IPS DF 6.9 (cell line): Measurements from ENCODE around the gene ACOT9.

Experiments
- DNase-seq: peaks from one replicate; pipeline ENCODE4 v3.0.0-alpha.2; 2013; ENCODE audit warnings: low read depth, low spot score
- H3K27ac ChIP-seq: one replicate; pipeline ENCODE4 v1.5.1; 2013; ENCODE audit warnings: low read length, control low read depth
- H3K27me3 ChIP-seq: 2 replicates; pipeline ENCODE4 v1.6.1; 2013; ENCODE audit warnings: mild to moderate bottlenecking, low read length; ENCODE audit not compliant: control insufficient read depth, insufficient read depth
- H3K36me3 ChIP-seq: 2 replicates; pipeline ENCODE4 v1.6.1; 2013; ENCODE audit warnings: low read length; ENCODE audit not compliant: control insufficient read depth, insufficient read depth
- H3K4me1 ChIP-seq: 2 replicates; pipeline ENCODE4 v1.6.1; 2013; ENCODE audit warnings: low read length; ENCODE audit not compliant: control insufficient read depth, insufficient read depth
- H3K4me3 ChIP-seq: 2 replicates; pipeline ENCODE4 v1.5.1; 2013; ENCODE audit warnings: mild to moderate bottlenecking, low read length
- H3K9me3 ChIP-seq: 2 replicates; pipeline ENCODE4 v1.6.1; 2013; ENCODE audit warnings: low read length, inconsistent platforms; ENCODE audit not compliant: control insufficient read depth, insufficient read depth
- WGBS: extraction: QIAGEN DNeasy Blood & Tissue Kit; methylation state at CpG from one replicate; pipeline ENCODE4 v1.1.7; 2013; ENCODE audit warnings: mixed read lengths, missing lambda C conversion rate; ENCODE audit not compliant: insufficient read length, insufficient coverage; 5-methylcytosine and 5-hydroxymethylcytosine counted together

Gene ACOT9, protein sequence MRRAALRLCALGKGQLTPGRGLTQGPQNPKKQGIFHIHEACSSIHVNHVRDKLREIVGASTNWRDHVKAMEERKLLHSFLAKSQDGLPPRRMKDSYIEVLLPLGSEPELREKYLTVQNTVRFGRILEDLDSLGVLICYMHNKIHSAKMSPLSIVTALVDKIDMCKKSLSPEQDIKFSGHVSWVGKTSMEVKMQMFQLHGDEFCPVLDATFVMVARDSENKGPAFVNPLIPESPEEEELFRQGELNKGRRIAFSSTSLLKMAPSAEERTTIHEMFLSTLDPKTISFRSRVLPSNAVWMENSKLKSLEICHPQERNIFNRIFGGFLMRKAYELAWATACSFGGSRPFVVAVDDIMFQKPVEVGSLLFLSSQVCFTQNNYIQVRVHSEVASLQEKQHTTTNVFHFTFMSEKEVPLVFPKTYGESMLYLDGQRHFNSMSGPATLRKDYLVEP

DNA sequence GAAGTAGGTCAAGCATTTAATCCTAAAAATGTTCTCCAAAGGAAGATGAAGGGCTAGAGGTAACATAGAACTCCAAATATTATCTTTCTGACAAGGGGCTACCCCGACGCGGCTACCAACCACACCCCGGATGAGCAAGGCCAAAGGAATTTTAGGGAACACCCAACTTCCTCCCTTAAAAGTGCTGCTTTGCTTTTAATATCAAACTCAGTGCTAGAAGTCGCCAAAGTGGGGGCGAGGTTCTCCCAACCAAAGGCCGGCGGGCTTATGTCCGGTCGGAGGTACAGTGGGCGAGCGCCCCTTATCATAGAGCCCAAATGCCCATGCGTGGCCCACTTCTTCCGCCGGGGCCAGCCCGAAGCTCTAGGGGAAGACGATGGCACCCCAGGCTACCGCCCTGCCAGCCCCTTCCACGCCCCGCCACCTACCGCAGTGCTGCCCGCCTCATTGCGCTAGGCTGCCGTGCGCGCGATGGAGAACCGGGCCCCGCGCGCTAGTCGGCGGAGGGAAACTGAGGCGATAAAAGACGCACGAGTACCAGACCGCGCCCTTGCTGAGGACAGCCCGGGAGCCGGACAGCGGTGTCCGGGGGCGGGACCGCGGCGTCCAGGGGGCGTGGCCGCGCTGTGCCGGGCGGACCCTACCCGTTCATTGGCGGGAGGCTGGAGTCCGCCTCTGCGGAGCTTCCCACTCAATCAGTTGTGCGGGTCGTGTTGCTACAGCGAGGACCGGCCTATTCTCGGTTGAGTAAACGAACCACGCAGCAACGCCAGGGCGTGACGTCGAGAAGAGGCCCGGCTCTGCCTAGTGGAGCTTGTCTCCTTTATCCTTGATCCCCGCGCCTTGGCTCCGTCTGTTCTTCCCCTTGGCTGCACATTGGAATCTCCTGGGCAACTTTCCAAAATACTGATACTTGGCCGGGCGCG lies at the start of gene ACOT9:
TSS of gene ACOT9 (minus strand) at position 580 of the 926 bp plus-strand sequence. CDS start at position 448, 132 bp downstream.
- no peak within 1 kb of the TSS for H3K27ac ChIP-seq
- no peaks in the 10 kb centered on the region for H3K9me3 ChIP-seq
- H3K4me1 ChIP-seq = no peaks in the 10 kb centered on the region
- DNase-seq = peak; percentile 48
- H3K4me3 ChIP-seq = peak within 1 kb of the TSS; percentile 97
- no peaks in the 10 kb centered on the region for H3K27me3 ChIP-seq
- no peaks in the 10 kb centered on the region for H3K36me3 ChIP-seq
- WGBS = no CpG with 5 or more reads among the region's 73 CpGs

DNA sequence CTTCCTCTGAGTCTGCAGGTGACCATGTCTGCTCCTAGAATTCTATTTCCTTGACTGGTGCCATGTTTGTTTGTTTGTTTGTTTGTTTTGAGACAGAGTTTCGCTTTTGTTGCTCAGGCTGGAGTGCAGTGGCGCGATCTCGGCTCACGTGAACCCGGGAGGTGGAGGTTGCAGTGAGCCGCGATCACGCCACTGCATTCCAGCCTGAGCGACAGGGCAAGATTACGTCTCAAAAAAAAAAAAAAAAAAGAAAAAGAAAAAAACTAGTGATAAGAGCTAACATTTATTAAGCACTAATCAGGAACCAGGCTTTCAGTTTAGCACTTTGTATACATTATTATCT lies 47.0 kb upstream of the ACOT9 start:
- H3K4me1 ChIP-seq = peaks cover 1% of the 10 kb centered on the region; the same call in 1 of the 2 replicates
- no CpG with 5 or more reads among the region's 11 CpGs for WGBS
- no peak overlapping the region for H3K4me3 ChIP-seq
- H3K9me3 ChIP-seq = no peaks in the 10 kb centered on the region
- no peak for DNase-seq
- H3K36me3 ChIP-seq = no peaks in the 10 kb centered on the region
- H3K27ac ChIP-seq = no peak overlapping the region
- no peaks in the 10 kb centered on the region for H3K27me3 ChIP-seq

DNA sequence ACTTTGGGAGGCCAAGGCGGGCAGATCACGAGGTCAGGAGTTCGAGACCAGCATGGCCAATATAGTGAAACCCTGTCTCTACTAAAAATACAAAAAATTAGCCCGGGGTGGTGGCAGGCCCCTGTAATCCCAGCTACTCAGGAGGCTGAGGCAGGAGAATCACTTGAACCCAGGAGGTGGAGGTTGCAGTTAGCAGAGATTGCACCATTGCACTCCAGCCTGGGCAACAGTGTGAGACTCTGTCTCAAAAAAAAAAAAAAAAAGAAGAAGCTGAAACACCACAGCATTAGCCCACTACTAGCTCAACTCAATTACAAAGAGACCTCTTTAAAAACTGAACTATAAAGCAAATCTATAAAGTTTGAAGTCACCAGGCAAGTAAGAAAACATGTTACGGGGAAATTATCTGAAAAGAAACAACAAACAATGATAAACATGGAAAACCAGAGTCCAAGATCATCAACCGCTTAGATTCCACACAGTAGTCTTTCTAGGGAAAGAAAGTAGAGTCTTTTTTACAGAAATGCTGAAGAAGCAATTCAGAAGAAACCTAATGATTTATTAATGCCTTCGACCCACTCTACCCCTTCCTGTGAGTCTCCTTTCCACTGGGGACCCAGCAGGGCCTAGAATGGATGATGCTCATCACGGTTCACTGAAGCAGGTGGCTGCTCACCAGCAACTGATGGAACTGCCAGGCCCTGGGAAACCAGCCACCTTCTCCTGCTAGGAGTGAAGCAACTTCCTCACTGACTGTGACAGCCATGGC lies 46.5 kb upstream of the ACOT9 start:
- Histone ChIP-seq H3K27ac (no peak overlapping the region), H3K27me3 (no peaks in the 10 kb centered on the region), H3K36me3 (no peaks in the 10 kb centered on the region), H3K9me3 (no peaks in the 10 kb centered on the region), H3K4me1 (peaks cover 1% of the 10 kb centered on the region; the same call in 1 of the 2 replicates), H3K4me3 (no peak overlapping the region)
- no CpG with 5 or more reads among the region's 8 CpGs for WGBS
- no peak for DNase-seq

DNA sequence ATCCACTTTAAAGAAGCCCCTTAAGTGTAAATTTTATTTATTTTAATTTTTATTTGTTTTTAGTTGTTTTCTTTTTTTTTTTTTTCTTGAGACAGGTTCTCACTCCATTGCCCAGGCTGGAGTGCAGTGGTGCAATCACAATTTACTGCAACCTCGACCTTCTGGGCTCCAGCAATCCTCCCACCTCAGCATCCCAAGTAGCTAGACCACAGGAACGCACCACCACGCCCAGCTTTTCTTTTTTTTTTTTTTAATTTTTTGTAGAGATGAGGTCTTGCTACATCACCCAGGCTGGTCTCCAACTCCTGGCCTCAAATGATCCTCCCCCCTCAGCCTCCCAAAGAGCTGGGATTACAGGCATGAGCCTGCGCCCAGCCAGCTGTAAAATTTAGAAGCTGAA lies 45.9 kb upstream of the ACOT9 start:
- H3K4me1 ChIP-seq = peaks cover 1% of the 10 kb centered on the region; the same call in 1 of the 2 replicates
- no peak for DNase-seq
- WGBS = no CpG with 5 or more reads among the region's 4 CpGs

DNA sequence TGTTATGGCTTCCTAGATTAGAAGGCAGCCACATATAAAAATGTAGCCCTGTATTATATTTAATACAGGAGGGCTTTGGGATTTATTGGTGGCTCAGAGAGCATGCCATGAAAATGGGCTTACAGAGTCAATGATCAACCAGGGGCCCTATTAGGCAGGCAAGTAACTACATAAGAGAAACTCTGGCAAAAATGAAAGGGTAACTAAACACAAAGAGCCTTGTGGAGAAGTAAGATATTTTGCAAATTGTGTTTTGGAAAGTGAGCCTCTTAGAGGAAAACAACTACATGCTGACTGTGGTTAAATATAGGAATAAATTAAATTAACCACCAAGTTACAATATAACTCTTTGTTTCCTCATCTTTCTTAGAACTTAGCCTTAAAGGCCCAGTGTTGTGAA lies 45.4 kb upstream of the ACOT9 start:
- Histone ChIP-seq H3K27me3 (no peaks in the 10 kb centered on the region), H3K4me1 (peaks cover 1% of the 10 kb centered on the region; the same call in 1 of the 2 replicates), H3K4me3 (no peak overlapping the region), H3K36me3 (no peaks in the 10 kb centered on the region), H3K9me3 (no peaks in the 10 kb centered on the region), H3K27ac (no peak overlapping the region)
- no peak for DNase-seq

More for the DNA sequence above, 45.9 kb upstream of the ACOT9 start:
- no peak overlapping the region for H3K27ac ChIP-seq
- no peak overlapping the region for H3K4me3 ChIP-seq
- H3K27me3 ChIP-seq = no peaks in the 10 kb centered on the region
- no peaks in the 10 kb centered on the region for H3K9me3 ChIP-seq
- no peaks in the 10 kb centered on the region for H3K36me3 ChIP-seq

DNA sequence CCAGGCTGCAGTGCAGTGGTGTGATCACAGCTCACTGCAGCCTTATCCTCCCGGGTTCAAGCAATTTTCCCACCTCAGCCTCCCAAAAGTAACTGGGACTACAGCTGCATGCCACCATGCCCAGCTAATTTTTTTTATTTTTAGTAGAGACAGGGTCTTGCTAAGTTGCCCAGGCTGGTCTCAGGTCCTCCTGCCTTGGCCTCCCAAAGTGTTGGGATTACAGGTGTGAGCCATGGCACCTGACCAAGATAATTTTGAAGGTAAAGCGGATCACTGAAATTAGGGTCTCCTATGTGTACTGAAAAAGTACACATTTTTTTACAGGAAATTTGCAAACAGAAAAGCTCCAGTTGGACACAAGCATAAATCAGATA lies 44.7 kb upstream of the ACOT9 start:
- H3K4me1 ChIP-seq = no peaks in the 10 kb centered on the region
- H3K4me3 ChIP-seq = no peak overlapping the region
- no peak for DNase-seq
- no peak overlapping the region for H3K27ac ChIP-seq
- no peaks in the 10 kb centered on the region for H3K36me3 ChIP-seq
- WGBS = no CpG with 5 or more reads among the region's 2 CpGs
- H3K27me3 ChIP-seq = no peaks in the 10 kb centered on the region
- H3K9me3 ChIP-seq = no peaks in the 10 kb centered on the region

DNA sequence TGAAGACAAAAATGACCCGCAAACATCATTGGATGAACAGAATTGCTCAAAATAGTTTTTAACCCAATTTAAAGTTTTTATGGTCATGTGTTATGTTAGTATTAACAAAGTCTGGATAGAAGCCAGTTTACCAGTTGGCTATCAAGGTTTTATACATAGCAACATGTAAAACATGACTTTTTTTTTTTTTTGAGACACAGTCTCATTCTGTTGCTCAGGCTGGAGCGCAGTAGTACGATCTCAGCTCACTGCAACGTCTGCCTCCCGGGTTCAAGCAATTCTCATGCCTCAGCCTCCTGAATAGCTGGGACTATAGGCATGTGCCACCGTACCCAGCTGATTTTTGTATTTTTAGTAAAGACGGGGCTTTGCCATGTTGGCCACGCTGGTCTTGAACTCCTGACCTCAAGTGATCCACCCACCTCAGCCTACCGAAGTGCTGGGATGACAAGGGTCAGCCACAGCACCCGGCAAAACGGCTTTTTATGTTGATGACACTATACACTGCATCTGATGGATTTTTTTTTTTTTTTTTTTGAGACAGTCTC lies 43.3 kb upstream of the ACOT9 start:
- Histone ChIP-seq H3K4me3 (no peak overlapping the region), H3K36me3 (no peaks in the 10 kb centered on the region), H3K9me3 (no peaks in the 10 kb centered on the region), H3K27me3 (no peaks in the 10 kb centered on the region), H3K4me1 (no peaks in the 10 kb centered on the region), H3K27ac (no peak overlapping the region)
- no CpG with 5 or more reads among the region's 11 CpGs for WGBS
- DNase-seq = no peak

DNA sequence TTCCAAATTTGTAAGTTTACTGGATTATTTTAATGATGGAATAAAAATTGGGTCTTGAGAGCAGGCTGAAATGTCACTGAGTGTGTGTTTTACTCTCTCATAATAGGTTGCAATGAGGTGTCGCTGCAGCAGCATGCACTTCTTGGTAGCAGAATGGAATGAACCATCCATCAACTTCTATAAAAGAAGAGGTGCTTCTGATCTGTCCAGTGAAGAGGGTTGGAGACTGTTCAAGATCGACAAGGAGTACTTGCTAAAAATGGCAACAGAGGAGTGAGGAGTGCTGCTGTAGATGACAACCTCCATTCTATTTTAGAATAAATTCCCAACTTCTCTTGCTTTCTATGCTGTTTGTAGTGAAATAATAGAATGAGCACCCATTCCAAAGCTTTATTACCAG lies 42.5 kb upstream of the ACOT9 start:
- Histone ChIP-seq H3K9me3 (no peaks in the 10 kb centered on the region), H3K4me1 (no peaks in the 10 kb centered on the region), H3K4me3 (no peak overlapping the region), H3K27me3 (no peaks in the 10 kb centered on the region), H3K27ac (no peak overlapping the region), H3K36me3 (no peaks in the 10 kb centered on the region)
- WGBS = no CpG with 5 or more reads among the region's 2 CpGs
- no peak for DNase-seq

DNA sequence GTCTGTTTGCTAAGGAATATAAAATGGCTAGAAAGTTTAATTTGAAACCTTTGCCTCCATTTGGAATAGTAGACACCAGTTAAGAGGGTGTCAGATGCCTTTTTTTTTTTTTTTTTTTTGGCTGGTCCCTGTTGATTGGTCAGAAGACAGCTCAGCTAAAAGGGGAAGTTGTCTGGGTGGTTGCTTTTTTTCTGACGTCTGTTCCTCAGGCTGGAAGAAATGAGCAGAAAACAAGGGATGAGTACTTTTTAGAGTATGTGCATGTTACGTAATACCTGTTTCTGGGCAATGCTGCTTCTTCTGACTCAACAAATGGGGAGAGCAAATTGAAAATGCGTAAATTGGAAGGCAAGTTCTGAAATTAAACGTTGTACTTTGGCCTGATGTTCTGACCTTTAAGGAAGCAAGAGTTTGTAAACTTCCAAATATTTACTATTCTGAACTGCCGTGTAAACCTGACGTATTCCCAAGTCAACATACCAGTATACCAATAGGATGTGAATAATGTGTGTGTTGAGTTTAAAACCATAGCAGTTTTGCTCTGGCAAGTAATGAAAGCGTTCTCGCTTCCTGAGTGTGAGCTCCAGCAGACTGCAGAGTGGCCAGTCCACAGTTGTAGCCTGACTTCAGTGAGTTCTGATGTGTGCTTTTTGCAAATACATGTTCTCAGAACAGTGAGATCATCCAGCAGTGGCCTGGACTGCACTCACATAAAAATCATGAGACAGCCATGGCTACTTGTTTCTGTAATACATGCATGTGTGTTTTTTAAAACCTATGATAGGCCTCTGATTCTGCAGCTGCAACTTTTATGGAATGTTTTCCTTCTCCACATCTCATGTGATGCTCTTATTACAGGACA lies 41.6 kb upstream of the ACOT9 start:
- no peak for DNase-seq
- H3K36me3 ChIP-seq = no peaks in the 10 kb centered on the region
- H3K4me1 ChIP-seq = no peaks in the 10 kb centered on the region
- no CpG with 5 or more reads among the region's 8 CpGs for WGBS
- H3K27ac ChIP-seq = no peak overlapping the region
- no peak overlapping the region for H3K4me3 ChIP-seq
- H3K27me3 ChIP-seq = no peaks in the 10 kb centered on the region
- H3K9me3 ChIP-seq = no peaks in the 10 kb centered on the region
